GM13977 (cell line): ENCODE data around the gene GCC1.

Source experiments
- DNase-seq: peaks from one replicate; pipeline ENCODE4 v3.0.0; 2012; ENCODE audit warnings: low spot score
- CTCF ChIP-seq: IDR thresholded peaks from 2 replicates; pipeline ENCODE4 v1.5.1; 2012; ENCODE audit warnings: mild to moderate bottlenecking, control low read depth; ENCODE audit not compliant: insufficient read depth; ENCODE audit errors: extremely low read depth, missing control alignments
- in situ Hi-C: fragments of 300-500 bp; cut with MboI; formaldehyde crosslinking; loops from one replicate; pipeline ENCODE4 v1.12.0; 2022; ENCODE audit warnings: low sequenced_read_pairs, low pct_unique_long_range_greater_than_20kb, mixed read lengths, inconsistent platforms; ENCODE audit not compliant: unreplicated experiment

Gene GCC1

GRCh38 chr7:127620406-127621233 lies 35.2 kb upstream of the GCC1 start:
- no peak for TF ChIP-seq CTCF
- DNase-seq = no peak
- in situ Hi-C loops = no loop called here

GRCh38 chr7:127619681-127620405 lies 34.4 kb upstream of the GCC1 start:
- TF ChIP-seq CTCF = no peak
- DNase-seq = no peak
- in situ Hi-C loops = no loop called here

- DNase-seq = no peak
- no peak for TF ChIP-seq CTCF
- in situ Hi-C loops = no loop called here
Observed at GRCh38 chr7:127618775-127619174, 33.4 kb upstream of the GCC1 start.

- DNase-seq = no peak
Observed at GRCh38 chr7:127618042-127618441, 32.6 kb upstream of the GCC1 start, which contains the start of gene PAX4. PAX4 (minus strand) TSS chr7:127618142; CDS start chr7:127615928, 2,214 bp downstream.

GRCh38 chr7:127616724-127617123 lies 31.3 kb upstream of the GCC1 start:
- DNase-seq = no peak
- TF ChIP-seq CTCF = no peak
- in situ Hi-C loops = no loop called here

More at GRCh38 chr7:127618042-127618441, 32.6 kb upstream of the GCC1 start, which contains the start of gene PAX4:
- in situ Hi-C loops = no loop called here
- TF ChIP-seq CTCF = no peak

- in situ Hi-C loops = no loop called here
- no peak for DNase-seq
- no peak for TF ChIP-seq CTCF
Observed at GRCh38 chr7:127612263-127612662, 26.9 kb upstream of the GCC1 start.
